HCT116 (cell line): ENCODE data around the gene DIAPH3. TPM values are rescaled to one million over a fixed set of nuclear protein-coding genes. Genes with fewer than 3 reads are reported as not detected.

Experiments used
- ATAC-seq: fragments of 200-7000 bp; cut with Tn5 transposase; 2 replicates; pipeline ENCODE4 v1.9.1; 2020; ENCODE audit warnings: mild to moderate bottlenecking, moderate library complexity
- BruUV-seq: library from RNA; stranded (reverse); fragments of 400-500 nt; replicated peaks from 2 replicates; lab custom pipeline; 2021; lab: Mats Ljungman, UMichigan
- CTCF ChIA-PET: fragments of 300-600 bp; sonication (Branson Sonifier 250); formaldehyde crosslinking; loops from one replicate; lab custom pipeline; 2021; ENCODE audit warnings: antibody characterized with exemption; lab: Charles Lee
- POLR2A ChIA-PET: fragments of 300-600, 350-600 bp; sonication (Branson Sonifier 250); formaldehyde crosslinking; loops from one replicate; lab custom pipeline; 2021; ENCODE audit warnings: antibody characterized with exemption; lab: Charles Lee
- RAD21 ChIA-PET, 2 experiments: fragments of 300-600 bp; sonication (Branson Sonifier 250); formaldehyde crosslinking; loops; one replicate each; lab custom pipeline; 2023; ENCODE audit warnings: low total read pairs in 2 of 2; ENCODE audit not compliant: uncharacterized antibody in 2 of 2, unreplicated experiment in 2 of 2, low non-redundant PET in 1 of 2; lab: Charles Lee
- DNase-seq: peaks from one replicate; pipeline ENCODE4 v3.0.0-alpha.2; 2010; ENCODE audit warnings: low read depth, low spot score
- H2AFZ ChIP-seq: fragments of 200-600 bp; shearing (Covaris generic), sonication (generic); 2 replicates; pipeline ENCODE4 v1.6.1; 2017; ENCODE audit warnings: low read depth, mixed run types, mixed read lengths, antibody characterized with exemption, low read length; ENCODE audit not compliant: poor library complexity, severe bottlenecking
- H3K27ac ChIP-seq: 2 replicates; pipeline ENCODE4 v1.5.1; 2012; ENCODE audit warnings: low read depth, low read length
- H3K27me3 ChIP-seq: fragments of 200-600 bp; sonication (generic); 2 replicates; pipeline ENCODE4 v1.6.1; 2016; ENCODE audit warnings: mixed run types, low read length, mixed read lengths; ENCODE audit not compliant: insufficient read depth
- H3K36me3 ChIP-seq, 2 experiments: fragments of 200-500 bp in 1 of 2; fragments of 200-600 bp in 1 of 2; sonication (Bioruptor generic) in 1 of 2; sonication (generic) in 1 of 2; 2 replicates each; pipeline versions ENCODE4 v1.5.1 to v1.6.1; 2014 to 2016; ENCODE audit warnings: low read length in 2 of 2, inconsistent platforms in 1 of 2, mixed read lengths in 1 of 2, mixed run types in 1 of 2; ENCODE audit not compliant: insufficient read depth in 2 of 2, control insufficient read depth in 1 of 2
- H3K4me1 ChIP-seq, 2 experiments: fragments of 200-600 bp in 1 of 2; sonication (generic) in 1 of 2; 2 replicates each; pipeline versions ENCODE4 v1.5.1 to v1.6.1; 2012 to 2017; ENCODE audit warnings: low read length in 2 of 2, inconsistent platforms in 1 of 2, mild to moderate bottlenecking in 1 of 2, mixed read lengths in 1 of 2, mixed run types in 1 of 2, moderate library complexity in 1 of 2; ENCODE audit not compliant: insufficient read depth in 2 of 2, control insufficient read depth in 1 of 2
- H3K4me2 ChIP-seq: fragments of 200-600 bp; sonication (generic); 2 replicates; pipeline ENCODE4 v1.6.1; 2017; ENCODE audit warnings: mixed run types, low read length, mixed read lengths
- H3K4me3 ChIP-seq, 2 experiments: fragments of 200-600 bp in 1 of 2; sonication (generic) in 1 of 2; replicated peaks in 1 of 2; 2 replicates each; pipeline ENCODE4 v1.5.1; 2011 to 2016; ENCODE audit warnings: low read length in 2 of 2, control low read depth in 1 of 2, low read depth in 1 of 2, mild to moderate bottlenecking in 1 of 2, mixed read lengths in 1 of 2, mixed run types in 1 of 2
- H3K79me2 ChIP-seq: fragments of 200-600 bp; sonication (generic); 2 replicates; pipeline ENCODE4 v1.6.1; 2017; ENCODE audit warnings: mild to moderate bottlenecking, mixed run types, low read length, moderate library complexity, mixed read lengths; ENCODE audit not compliant: insufficient read depth
- H3K9ac ChIP-seq: fragments of 200-600 bp; sonication (generic); 2 replicates; pipeline ENCODE4 v1.6.1; 2016; ENCODE audit warnings: low read length, mixed read lengths
- H3K9me2 ChIP-seq: fragments of 200-600 bp; sonication (generic), shearing (Covaris generic); 2 replicates; pipeline ENCODE4 v1.6.1; 2017; ENCODE audit warnings: mixed run types, mild to moderate bottlenecking, moderate library complexity; ENCODE audit not compliant: insufficient read depth
- H3K9me3 ChIP-seq, 2 experiments: fragments of 200-500 bp in 1 of 2; fragments of 200-600 bp in 1 of 2; sonication (Bioruptor generic) in 1 of 2; sonication (generic) in 1 of 2; 2 replicates each; pipeline ENCODE4 v1.6.1; 2014 to 2017; ENCODE audit warnings: low read length in 2 of 2, mixed read lengths in 2 of 2, inconsistent platforms in 1 of 2, low read depth in 1 of 2, mild to moderate bottlenecking in 1 of 2, mixed run types in 1 of 2, moderate library complexity in 1 of 2; ENCODE audit not compliant: control insufficient read depth in 1 of 2, insufficient read depth in 1 of 2
- H4K20me1 ChIP-seq: fragments of 200-600 bp; sonication (generic), shearing (Covaris generic); 2 replicates; pipeline ENCODE4 v1.6.1; 2017; ENCODE audit warnings: mixed run types, mild to moderate bottlenecking, moderate library complexity; ENCODE audit not compliant: insufficient read depth
- ATF3 ChIP-seq: IDR thresholded peaks from 2 replicates; pipeline ENCODE4 v1.6.1; 2012
- CBX3 ChIP-seq: IDR thresholded peaks from 2 replicates; pipeline ENCODE4 v1.6.1; 2012; ENCODE audit warnings: low read depth
- CEBPB ChIP-seq: IDR thresholded peaks from 2 replicates; pipeline ENCODE4 v1.6.1; 2012; ENCODE audit warnings: low read depth
- CTCF ChIP-seq, 3 experiments: fragments of 200-600 bp in 1 of 3; sonication (generic) in 1 of 3; IDR thresholded peaks in 2 of 3; conservative IDR thresholded peaks in 1 of 3; 2 replicates each; pipeline ENCODE4 v1.5.1; 2012 to 2017; ENCODE audit warnings: low read depth in 2 of 3, low read length in 2 of 3, antibody characterized with exemption in 1 of 3, borderline replicate concordance in 1 of 3, control low read depth in 1 of 3, mild to moderate bottlenecking in 1 of 3, mixed read lengths in 1 of 3, mixed run types in 1 of 3, moderate library complexity in 1 of 3; ENCODE audit not compliant: insufficient read depth in 1 of 3
- EGR1 ChIP-seq: IDR thresholded peaks from 2 replicates; pipeline ENCODE4 v1.6.1; 2012; ENCODE audit warnings: low read depth
- EZH2 ChIP-seq: fragments of 200-600 bp; sonication (generic); IDR thresholded peaks from 2 replicates; pipeline ENCODE4 v1.6.1; 2017; ENCODE audit warnings: antibody characterized with exemption, mixed run types
- FOSL1 ChIP-seq: IDR thresholded peaks from 2 replicates; pipeline ENCODE4 v1.6.1; 2012; ENCODE audit warnings: low read depth
- JUND ChIP-seq: IDR thresholded peaks from 2 replicates; pipeline ENCODE4 v1.6.1; 2012
- MAX ChIP-seq: IDR thresholded peaks from 2 replicates; pipeline ENCODE4 v1.6.1; 2012
- POLR2A ChIP-seq: IDR thresholded peaks from 2 replicates; pipeline ENCODE4 v1.7.0; 2011; ENCODE audit warnings: borderline replicate concordance; ENCODE audit not compliant: insufficient read depth, insufficient read length; ENCODE audit errors: extremely low read depth
- POLR2AphosphoS5 ChIP-seq: IDR thresholded peaks from 2 replicates; pipeline ENCODE4 v1.6.1; 2011; ENCODE audit warnings: mild to moderate bottlenecking, low read depth, low read length, moderate library complexity
- REST ChIP-seq: IDR thresholded peaks from 2 replicates; pipeline ENCODE4 v1.6.1; 2012; ENCODE audit warnings: low read depth
- SIN3A ChIP-seq: IDR thresholded peaks from 2 replicates; pipeline ENCODE4 v1.6.1; 2012; ENCODE audit warnings: low read depth
- SP1 ChIP-seq: IDR thresholded peaks from 2 replicates; pipeline ENCODE4 v1.6.1; 2012; ENCODE audit warnings: low read depth
- SRF ChIP-seq: IDR thresholded peaks from 2 replicates; pipeline ENCODE4 v1.6.1; 2012; ENCODE audit warnings: low read depth
- YY1 ChIP-seq: IDR thresholded peaks from 2 replicates; pipeline ENCODE4 v1.6.1; 2011; ENCODE audit warnings: low read length, low read depth, moderate library complexity, mild to moderate bottlenecking; ENCODE audit not compliant: insufficient replicate concordance; ENCODE audit errors: extremely low read depth
- ZBTB33 ChIP-seq: IDR thresholded peaks from 2 replicates; pipeline ENCODE4 v1.6.1; 2011; ENCODE audit warnings: mild to moderate bottlenecking, low read length, moderate library complexity; ENCODE audit not compliant: insufficient replicate concordance; ENCODE audit errors: extremely low read depth
- ZNF274 ChIP-seq: fragments of 200-500 bp; sonication (Bioruptor generic); IDR thresholded peaks from 2 replicates; pipeline ENCODE4 v1.6.1; 2014; ENCODE audit warnings: mild to moderate bottlenecking, low read depth, low read length, inconsistent platforms
- intact Hi-C: fragments of 100-400 bp; cut with micrococcal nuclease; formaldehyde crosslinking; loops from 2 replicates; pipeline ENCODE4 v1.10.0; 2022
- total RNA-seq: library from RNA; stranded (reverse); gene quantifications from one replicate; pipeline ENCODE4 v1.2.1, GENCODE V29; 2021; ENCODE audit not compliant: unreplicated experiment

DIAPH3 gene
- total RNA-seq, 1 experiment from 2014 or later: 22.8 TPM

- Histone ChIP-seq H3K9me2 (no peaks in the 10 kb centered on the region), H3K4me3 (no peak overlapping the region), H3K9me3 (peaks cover 0 to 4% of the 10 kb centered on the region in 2 experiments; a peak in 1 of 4 replicates), H3K27ac (no peak overlapping the region), H3K4me1 (no peaks in the 10 kb centered on the region), H3K36me3 (no peaks in the 10 kb centered on the region), H3K9ac (no peak overlapping the region), H4K20me1 (no peaks in the 10 kb centered on the region), H3K27me3 (no peaks in the 10 kb centered on the region), H3K79me2 (no peaks in the 10 kb centered on the region), H2AFZ (no peak overlapping the region), H3K4me2 (no peak overlapping the region)
- POLR2A ChIA-PET: no interaction called here
- RAD21 ChIA-PET: no interaction called here
- DNase-seq: no peak
- intact Hi-C loops: no loop called here
- TF ChIP-seq EGR1 (no peak), ATF3 (no peak), SP1 (no peak), CTCF (IDR thresholded peaks at IDR 0.05 in 2 of 3, conservative IDR thresholded peaks at IDR 0.05 in 1 of 3; ENCODE audit: borderline replicate concordance in 1 of 3, insufficient read depth in 1 of 3, low read depth in 2 of 3, low read length in 2 of 3) (no peak), REST (no peak), POLR2A (no peak), POLR2AphosphoS5 (no peak), ZBTB33 (no peak), JUND (no peak), SRF (no peak), EZH2 (no peak), YY1 (no peak), ZNF274 (no peak), FOSL1 (no peak), CBX3 (no peak), MAX (no peak), CEBPB (no peak), SIN3A (no peak)
- CTCF ChIA-PET: no interaction called here
- no peak for ATAC-seq
- no TSS peak for BruUV-seq
These were observed 97.5 kb downstream of the DIAPH3 start for GRCh38 chr13:60066226-60066625.
